ENCODE results near the gene SYT6. TPM values are rescaled to one million over a fixed set of nuclear protein-coding genes. Genes with fewer than 3 reads are reported as not detected.

The SYT6 gene
- polyA plus RNA-seq, 3 donors: 1.3 to 1.5 (median 1.4) TPM

GRCh38 chr1:114154963-114155322, 1.3 kb upstream of the SYT6 start:
- DNase-seq (ENCODE audit: low read depth in 3 of 3, low spot score in 2 of 3): peak in 1 of 3 donors; percentile 45

DNA sequence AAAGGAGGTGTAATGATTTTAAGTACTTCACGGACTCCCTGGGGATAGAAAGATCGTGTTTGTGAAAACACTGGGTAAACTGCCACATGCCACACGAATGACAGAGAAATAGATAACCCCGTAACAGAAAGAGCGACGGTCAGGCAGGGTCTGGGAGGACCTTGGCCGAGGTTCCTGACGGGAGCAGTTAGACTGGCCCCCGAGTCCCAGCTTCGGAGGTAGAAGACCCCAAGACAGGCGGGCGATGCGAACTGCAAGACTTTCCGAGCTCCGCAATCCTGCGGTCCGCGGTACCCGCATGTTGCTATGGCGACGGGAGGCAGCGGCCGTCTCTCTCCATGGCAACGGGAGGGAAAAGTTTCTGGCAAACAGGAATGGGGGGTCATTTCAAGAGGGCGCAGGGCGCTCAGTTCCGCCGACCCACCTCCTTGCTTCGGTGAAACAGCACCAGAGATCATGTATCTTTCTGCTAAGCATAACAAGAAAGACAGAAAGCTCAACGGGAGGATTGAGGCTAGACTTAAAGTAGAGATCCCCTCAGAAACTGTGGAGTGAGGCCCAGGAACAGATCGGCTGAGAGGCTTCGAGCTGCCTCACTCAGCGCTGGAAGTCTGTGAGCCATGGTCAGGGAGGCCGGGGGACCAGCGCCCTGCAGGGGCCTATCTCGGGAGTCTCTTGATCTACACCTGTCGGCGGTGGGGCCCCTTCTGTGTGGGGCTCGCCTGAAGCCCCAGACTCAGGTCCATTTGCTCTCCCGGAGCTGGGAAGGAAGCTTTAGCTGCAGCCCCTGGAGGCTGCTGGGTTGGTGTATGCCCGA, 685 bp upstream of the SYT6 start:
- DNase-seq (ENCODE audit: low read depth in 3 of 3, low spot score in 2 of 3): no peak

GRCh38 chr1:114152508-114153260, 985 bp downstream of the SYT6 start:
- no peak for DNase-seq (ENCODE audit: low read depth in 3 of 3, low spot score in 2 of 3)

DNA sequence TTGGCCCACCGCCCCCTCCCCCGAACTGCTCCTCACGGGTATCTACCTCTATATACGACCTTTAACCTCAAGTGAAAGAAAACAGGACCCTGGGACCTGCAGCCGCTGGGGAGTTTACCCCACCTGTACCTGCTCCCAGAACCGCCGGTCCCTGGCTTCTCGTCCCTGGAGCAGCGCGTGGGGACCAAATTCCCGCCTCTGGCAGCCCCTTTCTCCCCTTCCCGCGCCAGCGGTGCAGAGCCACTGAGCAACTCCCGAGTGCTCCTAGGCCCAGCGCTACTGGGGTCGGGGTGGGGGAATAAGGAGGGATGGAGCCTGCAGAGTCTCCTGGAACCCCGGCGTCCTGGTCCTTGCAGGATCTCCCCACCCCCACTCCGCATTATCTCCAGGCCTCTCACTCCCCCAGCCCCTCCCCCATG, 1.6 kb downstream of the SYT6 start:
- DNase-seq (ENCODE audit: low read depth in 3 of 3, low spot score in 2 of 3): no peak

- no peak for DNase-seq (ENCODE audit: low read depth in 3 of 3, low spot score in 2 of 3)
Measured at GRCh38 chr1:114150016-114150415, 3.7 kb downstream of the SYT6 start.

DNA sequence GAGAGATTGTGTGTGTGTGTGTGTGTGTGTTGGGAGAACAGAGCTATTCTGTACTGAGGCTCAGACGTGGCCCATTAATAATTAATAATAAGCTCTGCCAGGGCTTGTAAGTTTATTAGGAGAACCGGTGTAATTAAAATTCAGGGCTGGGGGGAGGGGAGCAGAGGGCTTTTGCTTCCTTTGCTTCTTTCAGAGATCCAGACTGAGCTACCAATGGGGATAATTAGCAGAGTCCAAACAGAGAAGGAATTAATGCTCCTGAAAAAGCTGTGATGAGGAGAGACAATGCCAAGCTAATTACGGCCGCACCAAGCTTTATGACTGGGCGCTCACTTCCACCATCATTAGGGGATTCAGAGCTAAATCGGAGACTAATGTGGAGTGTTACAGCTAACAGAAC, 4.5 kb downstream of the SYT6 start:
- no peak for DNase-seq (ENCODE audit: low read depth in 3 of 3, low spot score in 2 of 3)

GRCh38 chr1:114145504-114146151, 8.0 kb downstream of the SYT6 start:
- no peak for DNase-seq (ENCODE audit: low read depth in 3 of 3, low spot score in 2 of 3)

DNA sequence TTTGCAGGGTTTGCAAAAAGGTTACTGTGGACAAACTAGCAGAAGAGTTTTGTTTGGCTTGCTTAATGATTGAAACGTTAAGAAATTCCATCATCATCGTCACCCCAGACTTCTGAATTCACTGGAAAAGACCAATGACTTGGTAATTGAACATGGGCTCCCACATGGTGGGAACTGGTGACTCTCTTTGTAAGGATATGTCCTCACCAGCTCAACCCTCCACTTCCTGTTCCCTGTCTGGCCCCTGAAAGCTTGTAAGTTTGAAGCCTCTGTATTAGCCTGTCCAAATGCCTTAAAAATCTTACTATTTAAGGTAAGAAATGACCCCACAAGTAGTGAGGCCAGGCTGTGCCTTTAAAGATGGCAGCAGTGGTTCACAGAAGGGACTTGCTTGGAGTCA, 9.7 kb downstream of the SYT6 start:
- DNase-seq (ENCODE audit: low read depth in 3 of 3, low spot score in 2 of 3): no peak

- no peak for DNase-seq (ENCODE audit: low read depth in 3 of 3, low spot score in 2 of 3)
Measured at GRCh38 chr1:114139540-114139939, 14.1 kb downstream of the SYT6 start.

DNA sequence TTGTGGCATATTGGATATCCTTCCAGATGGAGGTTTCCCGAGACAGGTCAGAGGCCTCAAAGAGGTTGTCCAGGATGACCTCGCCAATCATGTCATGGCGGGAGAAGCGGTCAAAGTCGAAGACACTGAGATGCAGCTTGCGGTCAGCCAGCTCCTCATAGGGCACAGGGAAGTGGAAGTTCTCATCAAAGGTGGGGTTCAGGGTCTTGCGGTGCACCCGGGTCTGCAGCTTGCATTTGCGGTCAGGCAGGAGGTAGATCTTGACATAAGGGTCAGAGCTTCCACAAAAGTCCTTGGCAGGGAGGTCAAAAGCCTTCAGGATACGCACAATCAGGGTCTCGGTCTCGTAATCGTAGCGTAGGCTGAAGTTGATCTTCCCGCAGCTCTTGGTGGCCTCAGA, 16.2 kb downstream of the SYT6 start:
- DNase-seq (ENCODE audit: low read depth in 3 of 3, low spot score in 2 of 3): no peak

GRCh38 chr1:114135786-114136185, 17.9 kb downstream of the SYT6 start:
- no peak for DNase-seq (ENCODE audit: low read depth in 3 of 3, low spot score in 2 of 3)

- DNase-seq (ENCODE audit: low read depth in 3 of 3, low spot score in 2 of 3): no peak
Measured at GRCh38 chr1:114134518-114134917, 19.2 kb downstream of the SYT6 start.

- DNase-seq (ENCODE audit: low read depth in 3 of 3, low spot score in 2 of 3): no peak
Measured at GRCh38 chr1:114133129-114133528, 20.5 kb downstream of the SYT6 start.

DNA sequence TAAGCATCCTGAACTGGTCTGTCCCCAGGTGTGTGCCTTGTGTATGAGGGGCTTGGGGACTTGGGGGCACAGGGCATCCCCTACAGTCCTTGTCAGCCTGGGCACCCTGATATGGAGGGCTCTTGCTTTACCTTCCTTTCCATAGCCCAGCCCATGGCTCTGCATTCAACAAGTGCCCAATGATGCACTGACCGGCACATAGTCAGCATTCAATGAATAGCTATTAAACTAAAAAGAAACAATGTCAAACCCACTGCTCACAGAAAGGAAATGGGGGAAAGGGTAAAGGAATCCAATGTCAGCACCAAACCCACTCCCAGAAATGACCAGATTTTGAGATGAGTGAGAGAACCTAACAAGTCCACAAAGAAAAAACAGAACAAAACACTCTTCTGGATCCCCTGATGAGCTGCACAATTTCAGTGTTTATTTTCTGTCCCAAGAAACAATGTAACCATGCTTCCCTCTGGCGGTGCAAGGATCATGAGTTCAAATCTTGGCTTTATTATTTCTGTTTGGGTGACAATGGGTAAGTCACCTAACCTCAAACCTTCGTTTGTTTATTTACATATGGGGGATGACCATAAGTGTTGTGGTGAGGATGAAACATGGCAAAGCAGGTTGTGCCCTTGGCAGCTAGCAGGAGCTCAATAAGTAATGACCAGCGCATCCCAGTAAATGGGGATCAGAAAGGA, 22.0 kb downstream of the SYT6 start:
- DNase-seq (ENCODE audit: low read depth in 3 of 3, low spot score in 2 of 3): no peak

GRCh38 chr1:114130846-114131525, 22.7 kb downstream of the SYT6 start:
- DNase-seq (ENCODE audit: low read depth in 3 of 3, low spot score in 2 of 3): no peak

GRCh38 chr1:114130213-114130612, 23.5 kb downstream of the SYT6 start:
- DNase-seq (ENCODE audit: low read depth in 3 of 3, low spot score in 2 of 3): no peak

DNA sequence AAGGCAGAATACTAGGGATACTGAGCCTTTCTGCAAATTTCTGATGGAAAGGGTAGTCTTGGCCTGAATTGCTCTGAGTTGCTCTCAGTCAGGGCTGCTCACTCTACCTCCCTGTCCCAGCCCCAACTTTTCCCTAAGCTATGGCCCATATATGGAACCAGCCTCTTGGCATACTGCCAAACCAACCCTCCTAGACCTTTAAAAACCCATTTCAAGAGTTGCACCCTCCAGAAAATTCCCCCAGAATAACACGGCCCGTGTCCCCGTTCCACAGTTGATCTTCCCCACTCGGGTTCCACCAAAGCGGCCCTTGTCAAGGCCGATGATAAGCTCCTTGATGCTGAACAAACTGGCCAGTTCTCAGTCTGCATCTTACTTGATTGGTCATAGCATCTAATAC, 25.4 kb downstream of the SYT6 start:
- no peak for DNase-seq (ENCODE audit: low read depth in 3 of 3, low spot score in 2 of 3)

DNA sequence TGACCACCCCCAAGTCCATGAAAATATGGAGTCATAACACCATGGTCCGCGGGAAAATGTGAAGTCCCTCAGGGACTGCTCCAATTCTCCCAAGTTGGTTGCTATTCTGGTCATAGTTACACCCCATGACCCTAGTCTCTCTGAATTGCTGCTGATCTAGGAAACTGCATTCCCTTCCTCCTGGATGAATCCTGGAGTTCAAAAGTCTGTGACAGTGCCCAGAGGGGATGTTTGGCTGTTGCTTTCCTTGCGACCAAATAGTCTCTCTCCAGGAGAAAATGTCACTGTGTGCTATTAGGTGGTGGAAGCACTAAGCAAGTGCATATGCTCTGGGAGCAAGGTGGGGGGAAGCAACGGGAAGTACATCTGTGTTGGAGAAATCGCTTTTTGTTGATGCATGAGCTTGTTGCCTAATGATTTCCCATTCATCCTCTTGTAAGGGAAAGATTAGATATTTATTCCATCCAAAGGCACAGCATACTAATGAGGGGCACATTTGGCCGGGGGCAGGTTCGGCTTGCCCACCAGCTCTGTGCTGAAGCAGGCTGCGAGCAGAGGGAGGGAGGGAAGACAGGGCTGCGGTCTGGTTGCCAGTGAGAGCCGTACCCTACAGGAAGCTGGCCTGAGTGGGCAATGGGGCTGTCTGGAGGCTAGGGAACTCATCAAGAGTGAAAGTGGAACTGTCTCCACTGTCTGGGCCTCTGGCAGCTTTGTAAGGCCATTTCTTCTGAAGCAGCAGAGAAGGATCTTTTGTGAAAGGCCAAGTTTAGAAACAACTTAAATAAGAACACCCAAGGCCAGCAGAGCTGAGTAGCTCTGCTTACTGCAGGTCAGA, 27.2 kb downstream of the SYT6 start:
- no peak for DNase-seq (ENCODE audit: low read depth in 3 of 3, low spot score in 2 of 3)

- no peak for DNase-seq (ENCODE audit: low read depth in 3 of 3, low spot score in 2 of 3)
Measured at GRCh38 chr1:114124644-114125043, 29.0 kb downstream of the SYT6 start.
